Kidney tubule cell (primary cell): ENCODE measurements around the gene SPATA31A5.
"Not testable (repeated sequence)": the region's sequence is repeated elsewhere in the genome, so short reads cannot be mapped to it uniquely, and the experiment has no call there.

ENCODE experiments used
- DNase-seq: peaks from one replicate; pipeline ENCODE4 v3.0.0-alpha.2; 2018; ENCODE audit warnings: low spot score

Gene SPATA31A5

GRCh38 chr9:60914107-60914506, at the start of gene SPATA31A5:
Gene SPATA31A5, plus strand, starts transcription at chr9:60914407. Its CDS starts 29 bp downstream, at chr9:60914436.
- not testable (repeated sequence) for DNase-seq

- DNase-seq, result not testable (repeated sequence)
Observed at GRCh38 chr9:60962990-60963350, 48.8 kb downstream of the SPATA31A5 start.

- DNase-seq, result not testable (repeated sequence)
Observed at GRCh38 chr9:60966382-60966781, 52.2 kb downstream of the SPATA31A5 start.
